ENCODE measurements around the gene ARHGAP24. TPM values are rescaled to one million over a fixed set of nuclear protein-coding genes. Genes with fewer than 3 reads are reported as not detected.

The ARHGAP24 gene
- total and polyA plus RNA-seq, 2 experiments from 2014 or later, result 0.21 to 0.36 TPM

DNA sequence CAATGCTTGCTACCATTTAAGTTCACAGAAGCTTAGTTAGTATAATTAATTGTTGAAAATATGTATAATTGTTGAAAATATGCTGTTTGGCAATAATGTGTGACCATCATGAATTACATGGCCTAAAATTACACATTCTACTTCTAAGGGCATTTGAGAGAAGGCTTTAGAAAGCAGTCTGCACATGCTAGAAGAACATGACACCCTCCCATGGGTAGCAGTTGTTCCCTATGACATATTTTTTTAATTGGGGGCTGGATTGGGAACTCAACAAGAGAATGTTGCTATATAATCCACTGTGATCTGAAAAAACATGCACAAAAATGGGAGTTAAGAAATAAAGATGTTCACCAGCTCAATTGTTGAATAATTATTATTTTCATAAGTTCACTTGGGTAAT is 331.4 kb downstream of the ARHGAP24 start:
- no peaks in the 10 kb centered on the region for H3K36me3 Mint-ChIP-seq (ENCODE audit: low read depth)
- Histone ChIP-seq H4K20me1 (replicated peaks; ENCODE audit: insufficient read depth) (no peaks in the 10 kb centered on the region), H3K27ac (ENCODE audit: low read depth) (no peak overlapping the region), H2AFZ (no peak overlapping the region), H3K79me2 (replicated peaks; ENCODE audit: insufficient read depth) (no peaks in the 10 kb centered on the region), H3K27me3 (ENCODE audit: insufficient read depth) (no peaks in the 10 kb centered on the region), H3K36me3 (ENCODE audit: insufficient read depth) (no peaks in the 10 kb centered on the region), H3K4me1 (ENCODE audit: insufficient read depth) (peaks cover 27% of the 10 kb centered on the region), H3F3A (replicated peaks; ENCODE audit: low read depth) (no peaks in the 10 kb centered on the region), H3K4me3 (no peak overlapping the region), H3K4me2 (no peak overlapping the region), H3K9me2 (ENCODE audit: insufficient read depth) (no peaks in the 10 kb centered on the region)
- H3K27me3 Mint-ChIP-seq (ENCODE audit: insufficient read depth, low read depth, poor library complexity), result peaks cover 2% of the 10 kb centered on the region
- ATAC-seq (no peak), DNase-seq (ENCODE audit: low spot score) (no peak)
- TF ChIP-seq NANOG (IDR thresholded peaks at IDR 0.05; ENCODE audit: borderline replicate concordance), result no peak
- no peak for TF ChIP-seq JUNB (IDR thresholded peaks at IDR 0.05; ENCODE audit: unreplicated experiment)
- no peak for TF ChIP-seq ZNF331 (CRISPR knock-in tag; IDR thresholded peaks at IDR 0.05; ENCODE audit: low read depth)
- no peak for TF ChIP-seq CREB1 (CRISPR knock-in tag; IDR thresholded peaks at IDR 0.05; ENCODE audit: low read depth)
- TF ChIP-seq, protein P1, sequence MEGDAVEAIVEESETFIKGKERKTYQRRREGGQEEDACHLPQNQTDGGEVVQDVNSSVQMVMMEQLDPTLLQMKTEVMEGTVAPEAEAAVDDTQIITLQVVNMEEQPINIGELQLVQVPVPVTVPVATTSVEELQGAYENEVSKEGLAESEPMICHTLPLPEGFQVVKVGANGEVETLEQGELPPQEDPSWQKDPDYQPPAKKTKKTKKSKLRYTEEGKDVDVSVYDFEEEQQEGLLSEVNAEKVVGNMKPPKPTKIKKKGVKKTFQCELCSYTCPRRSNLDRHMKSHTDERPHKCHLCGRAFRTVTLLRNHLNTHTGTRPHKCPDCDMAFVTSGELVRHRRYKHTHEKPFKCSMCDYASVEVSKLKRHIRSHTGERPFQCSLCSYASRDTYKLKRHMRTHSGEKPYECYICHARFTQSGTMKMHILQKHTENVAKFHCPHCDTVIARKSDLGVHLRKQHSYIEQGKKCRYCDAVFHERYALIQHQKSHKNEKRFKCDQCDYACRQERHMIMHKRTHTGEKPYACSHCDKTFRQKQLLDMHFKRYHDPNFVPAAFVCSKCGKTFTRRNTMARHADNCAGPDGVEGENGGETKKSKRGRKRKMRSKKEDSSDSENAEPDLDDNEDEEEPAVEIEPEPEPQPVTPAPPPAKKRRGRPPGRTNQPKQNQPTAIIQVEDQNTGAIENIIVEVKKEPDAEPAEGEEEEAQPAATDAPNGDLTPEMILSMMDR (conservative IDR thresholded peaks at IDR 0.05; ENCODE audit: low read depth in 2 of 2), result no peak
- TF ChIP-seq EZH2phosphoT487 (IDR thresholded peaks at IDR 0.05; ENCODE audit: unreplicated experiment), result no peak
- no peak for TF ChIP-seq POLR2AphosphoS5 (IDR thresholded peaks at IDR 0.05; ENCODE audit: low read depth)
- TF ChIP-seq STAT1 (IDR thresholded peaks at IDR 0.05; ENCODE audit: unreplicated experiment), result no peak
- TF ChIP-seq, protein P2, sequence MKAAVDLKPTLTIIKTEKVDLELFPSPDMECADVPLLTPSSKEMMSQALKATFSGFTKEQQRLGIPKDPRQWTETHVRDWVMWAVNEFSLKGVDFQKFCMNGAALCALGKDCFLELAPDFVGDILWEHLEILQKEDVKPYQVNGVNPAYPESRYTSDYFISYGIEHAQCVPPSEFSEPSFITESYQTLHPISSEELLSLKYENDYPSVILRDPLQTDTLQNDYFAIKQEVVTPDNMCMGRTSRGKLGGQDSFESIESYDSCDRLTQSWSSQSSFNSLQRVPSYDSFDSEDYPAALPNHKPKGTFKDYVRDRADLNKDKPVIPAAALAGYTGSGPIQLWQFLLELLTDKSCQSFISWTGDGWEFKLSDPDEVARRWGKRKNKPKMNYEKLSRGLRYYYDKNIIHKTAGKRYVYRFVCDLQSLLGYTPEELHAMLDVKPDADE (IDR thresholded peaks at IDR 0.05), result no peak
- no peak for TF ChIP-seq EZH2 (IDR thresholded peaks at IDR 0.05; ENCODE audit: low read depth, unreplicated experiment)
- TF ChIP-seq ZNF114 (CRISPR knock-in tag; IDR thresholded peaks at IDR 0.05), result no peak
- TF ChIP-seq, protein P3, sequence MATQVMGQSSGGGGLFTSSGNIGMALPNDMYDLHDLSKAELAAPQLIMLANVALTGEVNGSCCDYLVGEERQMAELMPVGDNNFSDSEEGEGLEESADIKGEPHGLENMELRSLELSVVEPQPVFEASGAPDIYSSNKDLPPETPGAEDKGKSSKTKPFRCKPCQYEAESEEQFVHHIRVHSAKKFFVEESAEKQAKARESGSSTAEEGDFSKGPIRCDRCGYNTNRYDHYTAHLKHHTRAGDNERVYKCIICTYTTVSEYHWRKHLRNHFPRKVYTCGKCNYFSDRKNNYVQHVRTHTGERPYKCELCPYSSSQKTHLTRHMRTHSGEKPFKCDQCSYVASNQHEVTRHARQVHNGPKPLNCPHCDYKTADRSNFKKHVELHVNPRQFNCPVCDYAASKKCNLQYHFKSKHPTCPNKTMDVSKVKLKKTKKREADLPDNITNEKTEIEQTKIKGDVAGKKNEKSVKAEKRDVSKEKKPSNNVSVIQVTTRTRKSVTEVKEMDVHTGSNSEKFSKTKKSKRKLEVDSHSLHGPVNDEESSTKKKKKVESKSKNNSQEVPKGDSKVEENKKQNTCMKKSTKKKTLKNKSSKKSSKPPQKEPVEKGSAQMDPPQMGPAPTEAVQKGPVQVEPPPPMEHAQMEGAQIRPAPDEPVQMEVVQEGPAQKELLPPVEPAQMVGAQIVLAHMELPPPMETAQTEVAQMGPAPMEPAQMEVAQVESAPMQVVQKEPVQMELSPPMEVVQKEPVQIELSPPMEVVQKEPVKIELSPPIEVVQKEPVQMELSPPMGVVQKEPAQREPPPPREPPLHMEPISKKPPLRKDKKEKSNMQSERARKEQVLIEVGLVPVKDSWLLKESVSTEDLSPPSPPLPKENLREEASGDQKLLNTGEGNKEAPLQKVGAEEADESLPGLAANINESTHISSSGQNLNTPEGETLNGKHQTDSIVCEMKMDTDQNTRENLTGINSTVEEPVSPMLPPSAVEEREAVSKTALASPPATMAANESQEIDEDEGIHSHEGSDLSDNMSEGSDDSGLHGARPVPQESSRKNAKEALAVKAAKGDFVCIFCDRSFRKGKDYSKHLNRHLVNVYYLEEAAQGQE (IDR thresholded peaks at IDR 0.05; ENCODE audit: unreplicated experiment), result no peak
- TF ChIP-seq, protein P4, sequence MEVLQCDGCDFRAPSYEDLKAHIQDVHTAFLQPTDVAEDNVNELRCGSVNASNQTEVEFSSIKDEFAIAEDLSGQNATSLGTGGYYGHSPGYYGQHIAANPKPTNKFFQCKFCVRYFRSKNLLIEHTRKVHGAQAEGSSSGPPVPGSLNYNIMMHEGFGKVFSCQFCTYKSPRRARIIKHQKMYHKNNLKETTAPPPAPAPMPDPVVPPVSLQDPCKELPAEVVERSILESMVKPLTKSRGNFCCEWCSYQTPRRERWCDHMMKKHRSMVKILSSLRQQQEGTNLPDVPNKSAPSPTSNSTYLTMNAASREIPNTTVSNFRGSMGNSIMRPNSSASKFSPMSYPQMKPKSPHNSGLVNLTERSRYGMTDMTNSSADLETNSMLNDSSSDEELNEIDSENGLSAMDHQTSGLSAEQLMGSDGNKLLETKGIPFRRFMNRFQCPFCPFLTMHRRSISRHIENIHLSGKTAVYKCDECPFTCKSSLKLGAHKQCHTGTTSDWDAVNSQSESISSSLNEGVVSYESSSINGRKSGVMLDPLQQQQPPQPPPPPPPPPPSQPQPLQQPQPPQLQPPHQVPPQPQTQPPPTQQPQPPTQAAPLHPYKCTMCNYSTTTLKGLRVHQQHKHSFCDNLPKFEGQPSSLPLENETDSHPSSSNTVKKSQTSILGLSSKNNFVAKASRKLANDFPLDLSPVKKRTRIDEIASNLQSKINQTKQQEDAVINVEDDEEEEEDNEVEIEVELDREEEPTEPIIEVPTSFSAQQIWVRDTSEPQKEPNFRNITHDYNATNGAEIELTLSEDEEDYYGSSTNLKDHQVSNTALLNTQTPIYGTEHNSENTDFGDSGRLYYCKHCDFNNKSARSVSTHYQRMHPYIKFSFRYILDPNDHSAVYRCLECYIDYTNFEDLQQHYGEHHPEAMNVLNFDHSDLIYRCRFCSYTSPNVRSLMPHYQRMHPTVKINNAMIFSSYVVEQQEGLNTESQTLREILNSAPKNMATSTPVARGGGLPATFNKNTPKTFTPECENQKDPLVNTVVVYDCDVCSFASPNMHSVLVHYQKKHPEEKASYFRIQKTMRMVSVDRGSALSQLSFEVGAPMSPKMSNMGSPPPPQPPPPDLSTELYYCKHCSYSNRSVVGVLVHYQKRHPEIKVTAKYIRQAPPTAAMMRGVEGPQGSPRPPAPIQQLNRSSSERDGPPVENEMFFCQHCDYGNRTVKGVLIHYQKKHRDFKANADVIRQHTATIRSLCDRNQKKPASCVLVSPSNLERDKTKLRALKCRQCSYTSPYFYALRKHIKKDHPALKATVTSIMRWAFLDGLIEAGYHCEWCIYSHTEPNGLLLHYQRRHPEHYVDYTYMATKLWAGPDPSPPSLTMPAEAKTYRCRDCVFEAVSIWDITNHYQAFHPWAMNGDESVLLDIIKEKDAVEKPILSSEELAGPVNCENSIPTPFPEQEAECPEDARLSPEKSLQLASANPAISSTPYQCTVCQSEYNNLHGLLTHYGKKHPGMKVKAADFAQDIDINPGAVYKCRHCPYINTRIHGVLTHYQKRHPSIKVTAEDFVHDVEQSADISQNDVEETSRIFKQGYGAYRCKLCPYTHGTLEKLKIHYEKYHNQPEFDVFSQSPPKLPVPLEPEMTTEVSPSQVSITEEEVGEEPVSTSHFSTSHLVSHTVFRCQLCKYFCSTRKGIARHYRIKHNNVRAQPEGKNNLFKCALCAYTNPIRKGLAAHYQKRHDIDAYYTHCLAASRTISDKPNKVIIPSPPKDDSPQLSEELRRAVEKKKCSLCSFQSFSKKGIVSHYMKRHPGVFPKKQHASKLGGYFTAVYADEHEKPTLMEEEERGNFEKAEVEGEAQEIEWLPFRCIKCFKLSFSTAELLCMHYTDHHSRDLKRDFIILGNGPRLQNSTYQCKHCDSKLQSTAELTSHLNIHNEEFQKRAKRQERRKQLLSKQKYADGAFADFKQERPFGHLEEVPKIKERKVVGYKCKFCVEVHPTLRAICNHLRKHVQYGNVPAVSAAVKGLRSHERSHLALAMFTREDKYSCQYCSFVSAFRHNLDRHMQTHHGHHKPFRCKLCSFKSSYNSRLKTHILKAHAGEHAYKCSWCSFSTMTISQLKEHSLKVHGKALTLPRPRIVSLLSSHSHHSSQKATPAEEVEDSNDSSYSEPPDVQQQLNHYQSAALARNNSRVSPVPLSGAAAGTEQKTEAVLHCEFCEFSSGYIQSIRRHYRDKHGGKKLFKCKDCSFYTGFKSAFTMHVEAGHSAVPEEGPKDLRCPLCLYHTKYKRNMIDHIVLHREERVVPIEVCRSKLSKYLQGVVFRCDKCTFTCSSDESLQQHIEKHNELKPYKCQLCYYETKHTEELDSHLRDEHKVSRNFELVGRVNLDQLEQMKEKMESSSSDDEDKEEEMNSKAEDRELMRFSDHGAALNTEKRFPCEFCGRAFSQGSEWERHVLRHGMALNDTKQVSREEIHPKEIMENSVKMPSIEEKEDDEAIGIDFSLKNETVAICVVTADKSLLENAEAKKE (CRISPR knock-in tag; IDR thresholded peaks at IDR 0.05), result no peak
- H3K4me3 Mint-ChIP-seq, result no peak overlapping the region
- peaks cover 19% of the 10 kb centered on the region for H3K4me1 Mint-ChIP-seq
- H3K9me3 Mint-ChIP-seq, result no peaks in the 10 kb centered on the region
- no peak overlapping the region for H3K27ac Mint-ChIP-seq
